Right lobe of liver (tissue), 6 donors: ENCODE measurements around the gene DEFB126. TPM values are rescaled to one million over a fixed set of nuclear protein-coding genes. Genes with fewer than 3 reads are reported as not detected.

Source experiments
- ATAC-seq, 4 donors: fragments of 200-7000 bp; cut with Tn5 transposase; one replicate each; pipeline ENCODE4 v1.9.1; 2020; ENCODE audit warnings: mild to moderate bottlenecking in 4 of 4, moderate library complexity in 4 of 4
- DNase-seq, 3 donors: peaks; one replicate each; pipeline ENCODE4 v3.0.0-alpha.2; 2020
- H3K27ac ChIP-seq, 3 donors: fragments of 200-600 bp; one replicate each; pipeline ENCODE4 v1.8.0; 2022
- H3K27me3 ChIP-seq, 2 donors: fragments of 200-600 bp; one replicate each; pipeline ENCODE4 v1.8.0; 2022
- H3K36me3 ChIP-seq, 4 donors: fragments of 200-600 bp; sonication (generic) in 1 of 4; one replicate each; pipeline versions ENCODE4 v1.5.1 to v1.8.0; 2017 to 2022; ENCODE audit warnings: control low read depth in 1 of 4
- H3K4me1 ChIP-seq, 4 donors: fragments of 200-600 bp; sonication (generic) in 1 of 4; one replicate each; pipeline versions ENCODE4 v1.5.1 to v1.8.0; 2017 to 2022; ENCODE audit warnings: control low read depth in 1 of 4
- H3K4me3 ChIP-seq, 3 donors: fragments of 200-600 bp; one replicate each; pipeline ENCODE4 v1.8.0; 2022
- H3K9me3 ChIP-seq, 4 donors: fragments of 200-600 bp; sonication (generic) in 1 of 4; one replicate each; pipeline versions ENCODE4 v1.5.1 to v1.8.0; 2017 to 2022; ENCODE audit warnings: control low read depth in 1 of 4
- POLR2A ChIP-seq: fragments of 450-650 bp; IDR thresholded peaks from one replicate; pipeline ENCODE4 v1.6.1; 2017; ENCODE audit warnings: antibody characterized with exemption, mild to moderate bottlenecking
- WGBS: methylation state at CpG from one replicate; pipeline ENCODE4 v1.1.6; 2018; ENCODE audit warnings: low coverage, low lambda C conversion rate; ENCODE audit not compliant: insufficient coverage; ENCODE audit errors: missing lambda C conversion rate; 5-methylcytosine and 5-hydroxymethylcytosine counted together
- intact Hi-C, 2 donors: fragments of 100-400 bp; cut with DNase I; formaldehyde crosslinking; loops; one replicate each; pipeline versions ENCODE4 v1.11.2 to v1.14.1; 2022
- total RNA-seq, 6 experiments: library from RNA; depleted of rRNA in 2 of 6; stranded (reverse); fragments of >200 nt in 2 of 6; fragmentation: NEBNext Ultra II Directional in 3 of 6; extraction: Animal tissue kit (Norgen Biotek cat#: 25700) in 3 of 6; gene quantifications; one replicate each; pipeline versions ENCODE4 v1.1.0 to v1.2.4, GENCODE V29; 2016 to 2023
- TF ChIP-seq, protein P1 (sequence below), 4 donors: fragments of 200-600 bp in 3 of 4; fragments of 450-650 bp in 1 of 4; IDR thresholded peaks; one replicate each; pipeline versions ENCODE4 v1.5.1 to v1.8.0; 2016 to 2022; ENCODE audit warnings: antibody characterized with exemption in 4 of 4, mild to moderate bottlenecking in 2 of 4
- donor health status: DM: no; HTN: yes; CAD: no.
- donor health status: DM: no; HTN: no; CAD: no.
- donor health status: DM: no; HTN: no; CAD: no.
- donor health status: DM: no; HTN: yes; CAD: no.
- donor health status: DM: no; HTN: yes; CAD: no.

DEFB126 gene
- total RNA-seq, 6 experiments from 2014 or later = not detected

DNA sequence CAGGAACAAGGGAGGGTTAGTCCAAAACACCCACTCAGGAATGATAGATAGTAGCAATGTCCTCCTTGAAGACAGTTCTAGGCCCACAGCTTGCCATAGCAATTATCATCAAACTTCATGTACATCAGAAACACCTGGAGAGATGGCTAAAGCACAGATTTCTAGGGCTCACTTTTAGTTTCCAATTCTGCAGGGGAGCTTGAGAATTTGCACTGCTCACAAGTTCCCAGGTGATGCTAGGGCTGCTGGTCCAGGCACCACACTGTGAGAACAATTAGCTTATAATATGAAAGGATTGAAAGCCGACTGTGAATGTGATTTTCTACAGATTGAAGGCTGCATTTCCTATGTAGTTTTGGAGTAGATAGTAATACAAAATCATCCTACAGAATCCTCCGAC, 3.5 kb downstream of the DEFB126 start:
- no peak overlapping the region for H3K27ac ChIP-seq
- H3K36me3 ChIP-seq = no peaks in the 10 kb centered on the region
- intact Hi-C loops = no loop called here
- no peaks in the 10 kb centered on the region for H3K4me1 ChIP-seq
- no peaks in the 10 kb centered on the region for H3K27me3 ChIP-seq
- TF ChIP-seq, protein P1, sequence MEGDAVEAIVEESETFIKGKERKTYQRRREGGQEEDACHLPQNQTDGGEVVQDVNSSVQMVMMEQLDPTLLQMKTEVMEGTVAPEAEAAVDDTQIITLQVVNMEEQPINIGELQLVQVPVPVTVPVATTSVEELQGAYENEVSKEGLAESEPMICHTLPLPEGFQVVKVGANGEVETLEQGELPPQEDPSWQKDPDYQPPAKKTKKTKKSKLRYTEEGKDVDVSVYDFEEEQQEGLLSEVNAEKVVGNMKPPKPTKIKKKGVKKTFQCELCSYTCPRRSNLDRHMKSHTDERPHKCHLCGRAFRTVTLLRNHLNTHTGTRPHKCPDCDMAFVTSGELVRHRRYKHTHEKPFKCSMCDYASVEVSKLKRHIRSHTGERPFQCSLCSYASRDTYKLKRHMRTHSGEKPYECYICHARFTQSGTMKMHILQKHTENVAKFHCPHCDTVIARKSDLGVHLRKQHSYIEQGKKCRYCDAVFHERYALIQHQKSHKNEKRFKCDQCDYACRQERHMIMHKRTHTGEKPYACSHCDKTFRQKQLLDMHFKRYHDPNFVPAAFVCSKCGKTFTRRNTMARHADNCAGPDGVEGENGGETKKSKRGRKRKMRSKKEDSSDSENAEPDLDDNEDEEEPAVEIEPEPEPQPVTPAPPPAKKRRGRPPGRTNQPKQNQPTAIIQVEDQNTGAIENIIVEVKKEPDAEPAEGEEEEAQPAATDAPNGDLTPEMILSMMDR (IDR thresholded peaks at IDR 0.05) = no peak
- TF ChIP-seq POLR2A = no peak
- WGBS = 50% methylated on average over 2 of the region's 2 CpGs
- DNase-seq (no peak), ATAC-seq (no peak)
- no peak overlapping the region for H3K4me3 ChIP-seq
- H3K9me3 ChIP-seq = no peaks in the 10 kb centered on the region

DNA sequence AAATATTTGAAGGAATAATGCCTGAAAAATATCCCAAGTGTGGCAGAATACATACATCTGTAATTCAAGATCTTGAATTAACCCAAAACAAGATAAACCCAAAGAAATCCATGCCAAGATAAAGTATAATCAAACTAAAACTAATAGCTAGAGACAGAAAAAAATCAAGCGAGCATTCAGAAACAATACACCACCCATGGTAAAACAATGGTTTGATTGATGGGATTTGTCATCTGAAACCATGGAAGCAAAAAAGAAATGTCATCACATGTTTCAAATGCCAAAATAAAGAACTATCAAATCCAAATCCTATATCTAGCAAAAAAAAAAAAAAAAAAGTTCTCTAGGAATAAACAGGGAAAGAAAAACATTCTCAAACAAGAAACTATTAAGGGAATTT, 9.7 kb downstream of the DEFB126 start:
- WGBS = 60% methylated on average over 1 of the region's 1 CpG
- intact Hi-C loops = no loop called here
- ATAC-seq (no peak), DNase-seq (no peak)
- TF ChIP-seq POLR2A = no peak
- TF ChIP-seq, protein P1 (IDR thresholded peaks at IDR 0.05) = no peak
- Histone ChIP-seq H3K27me3 (no peaks in the 10 kb centered on the region), H3K27ac (no peak overlapping the region), H3K4me3 (no peak overlapping the region), H3K9me3 (no peaks in the 10 kb centered on the region), H3K4me1 (no peaks in the 10 kb centered on the region), H3K36me3 (no peaks in the 10 kb centered on the region)

DNA sequence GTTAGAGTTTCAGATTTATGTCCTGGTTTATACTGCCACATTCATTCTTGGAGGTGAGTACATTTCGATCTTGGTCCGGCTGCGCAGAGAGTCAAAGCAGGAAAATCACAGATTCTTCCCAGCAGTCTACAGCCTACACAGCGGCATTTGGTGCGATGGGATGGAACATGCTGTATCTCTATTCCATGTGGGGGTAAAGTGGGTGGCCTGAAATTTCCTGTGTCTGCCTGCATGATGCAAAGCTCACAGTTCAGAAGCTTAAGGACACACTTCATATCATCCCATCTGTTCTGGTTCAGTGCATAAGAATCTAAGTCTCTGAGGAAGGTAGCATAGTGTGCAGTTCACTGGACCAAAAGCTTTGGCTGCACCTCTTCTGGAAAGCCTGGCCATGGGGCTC, 14.8 kb downstream of the DEFB126 start, which contains the start of gene DEFB127:
TSS of gene DEFB127 (plus strand) at position 301 of the 400 bp plus-strand sequence. CDS start at position 392, 91 bp downstream.
- Histone ChIP-seq H3K9me3 (no peaks in the 10 kb centered on the region), H3K27ac (no peak within 1 kb of the TSS), H3K4me3 (no peak within 1 kb of the TSS), H3K27me3 (no peaks in the 10 kb centered on the region), H3K36me3 (no peaks in the 10 kb centered on the region), H3K4me1 (no peaks in the 10 kb centered on the region)
- intact Hi-C loops = no loop called here
- DNase-seq (no peak), ATAC-seq (no peak)
- 75% methylated on average over 5 of the region's 5 CpGs for WGBS
- TF ChIP-seq, protein P1 (IDR thresholded peaks at IDR 0.05) = no peak
- TF ChIP-seq POLR2A = no peak

DNA sequence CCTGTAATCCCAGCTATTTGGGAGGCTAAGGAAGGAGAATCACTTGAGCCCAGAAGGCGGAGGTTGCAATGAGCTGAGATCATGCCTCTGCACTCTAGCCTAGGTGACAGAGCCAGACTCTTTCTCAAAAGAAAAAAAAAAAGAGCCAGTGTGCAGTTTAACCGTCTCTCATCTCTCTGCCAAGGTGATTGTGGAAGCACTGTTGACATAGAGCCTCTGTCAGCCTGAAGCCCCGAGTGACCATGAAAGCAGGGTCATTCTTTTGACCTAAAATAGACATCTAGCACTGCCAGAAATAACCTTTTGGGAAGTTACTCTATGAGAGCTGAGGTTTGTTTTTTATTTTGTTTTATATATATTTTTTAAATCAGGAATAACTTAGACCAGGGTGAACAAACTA, 22.2 kb downstream of the DEFB126 start:
- H3K27ac ChIP-seq = no peak overlapping the region
- no peaks in the 10 kb centered on the region for H3K27me3 ChIP-seq
- DNase-seq (peak in 1 of 3 donors; percentile 51), ATAC-seq (peak; percentile 71 to 91 (median 78))
- TF ChIP-seq, protein P1 (IDR thresholded peaks at IDR 0.05) = no peak
- TF ChIP-seq POLR2A = no peak
- H3K36me3 ChIP-seq = no peaks in the 10 kb centered on the region
- WGBS = 13% methylated on average over 2 of the region's 3 CpGs
- no peaks in the 10 kb centered on the region for H3K9me3 ChIP-seq
- no peak overlapping the region for H3K4me3 ChIP-seq
- H3K4me1 ChIP-seq = no peaks in the 10 kb centered on the region
- intact Hi-C loops = no loop called here

DNA sequence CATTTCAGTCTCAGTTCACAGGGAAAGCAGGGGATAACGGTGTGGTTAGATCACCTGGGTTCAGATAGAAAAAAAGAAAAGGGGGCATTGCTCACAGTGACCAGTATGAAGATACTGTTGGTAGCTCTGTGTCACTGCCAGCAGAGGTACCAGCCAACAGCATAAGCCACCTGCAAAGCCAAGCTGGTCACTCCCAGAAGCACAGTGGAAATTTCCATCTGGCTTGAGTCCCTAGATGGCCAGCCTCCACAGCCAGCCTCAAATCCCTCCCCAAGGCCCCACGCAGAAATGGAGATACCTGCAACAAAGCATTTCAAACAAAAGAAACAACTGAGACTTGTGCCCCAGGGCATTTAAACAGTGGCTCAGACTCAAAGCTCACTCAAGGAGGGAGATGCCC, 26.5 kb downstream of the DEFB126 start:
- Histone ChIP-seq H3K4me1 (no peaks in the 10 kb centered on the region), H3K36me3 (no peaks in the 10 kb centered on the region), H3K9me3 (no peaks in the 10 kb centered on the region), H3K27me3 (no peaks in the 10 kb centered on the region), H3K4me3 (no peak overlapping the region), H3K27ac (no peak overlapping the region)
- WGBS = 64% methylated on average over 2 of the region's 2 CpGs
- ATAC-seq = no peak
- intact Hi-C loops = no loop called here
- no peak for DNase-seq
- no peak for TF ChIP-seq POLR2A
- TF ChIP-seq, protein P1 (IDR thresholded peaks at IDR 0.05) = no peak
